ENCODE results near the gene FUCA2. TPM values are rescaled to one million over a fixed set of nuclear protein-coding genes. Genes with fewer than 3 reads are reported as not detected.
"Not testable (repeated sequence)": the region's sequence is repeated elsewhere in the genome, so short reads cannot be mapped to it uniquely, and the experiment has no call there.

FUCA2 gene
- total and polyA plus RNA-seq, 11 donors: 18.0 to 68.6 (median 34.8) TPM

GRCh38 chr6:143450453-143451371 lies 60.8 kb downstream of the FUCA2 start, which contains the start of the genes ADAT2 and PEX3:
Gene ADAT2 (minus strand): TSS chr6:143450695. CDS start chr6:143450658, 37 bp downstream.
Gene PEX3 (plus strand): TSS chr6:143450805. CDS start chr6:143451043, 238 bp downstream.
- Histone ChIP-seq H3K27me3 (no peaks in the 10 kb centered on the region), H3K36me3 (peaks cover 0 to 14% (median 0%) of the 10 kb centered on the region in 9 donors), H3K9me3 (no peaks in the 10 kb centered on the region), H3K4me3 (peak within 1 kb of the TSS; percentile 53 to 84 (median 72)), H3K27ac (peak within 1 kb of the TSS in 11 of 12 donors; percentile 9 to 82 (median 73)), H3K4me1 (peaks cover 3 to 24% (median 18%) of the 10 kb centered on the region in 12 donors)
- intact Hi-C loops (cut with DNase I): no loop called here
- WGBS, 4 donors: 0% methylated on average over 42 to 56 of the region's 56 CpGs
- peak; percentile 97 to 100 (median 100) for ATAC-seq
- peak; percentile 90 to 95 (median 94) for DNase-seq
- TF ChIP-seq POLR2A (IDR thresholded peaks at IDR 0.05) (peak in 1 of 2 donors; percentile 58), CTCF (IDR thresholded peaks at IDR 0.05) (peak in 1 of 12 donors; percentile 9)

DNA sequence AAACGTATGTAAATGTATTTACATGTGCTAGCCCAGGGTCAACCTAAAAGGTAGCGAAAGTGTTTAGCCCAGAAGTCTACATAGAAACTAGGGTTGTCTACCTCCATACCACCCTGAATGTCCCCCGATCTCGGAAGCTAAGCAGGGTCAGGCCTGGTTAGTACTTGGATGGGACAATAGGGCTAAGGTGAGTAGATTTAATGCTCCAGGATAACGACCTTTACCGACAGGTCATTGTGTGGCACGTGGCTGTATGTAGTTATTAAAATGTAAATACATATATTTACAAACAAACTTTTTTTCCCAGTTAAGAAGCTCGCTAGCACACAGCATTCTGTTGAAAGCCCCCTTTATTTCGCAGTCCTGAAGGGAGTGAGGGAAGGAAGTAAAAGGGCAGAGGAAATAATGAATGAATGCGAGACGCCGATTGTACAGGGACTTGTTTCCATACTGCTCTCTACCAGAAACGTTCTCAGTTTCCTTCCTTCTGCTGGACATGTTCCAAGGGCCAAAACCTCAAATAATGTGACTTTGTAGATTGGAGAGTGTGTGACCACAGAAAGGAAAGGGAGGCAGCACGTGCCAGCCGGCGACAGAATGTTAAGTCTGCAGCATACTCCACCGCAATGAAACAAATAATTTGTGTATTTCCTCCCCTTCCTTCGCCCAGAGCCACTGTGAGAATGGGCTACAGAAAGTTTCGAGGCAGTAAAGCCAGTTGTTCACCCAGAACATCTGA lies 61.6 kb downstream of the FUCA2 start:
- no peak for DNase-seq
- intact Hi-C loops (cut with DNase I): no loop called here
- ATAC-seq: peak in 3 of 4 donors; percentile 5 to 9 (median 9)
- H3K27me3 ChIP-seq: no peaks in the 10 kb centered on the region
- peaks cover 0 to 14% (median 0%) of the 10 kb centered on the region in 9 donors for H3K36me3 ChIP-seq
- 5 to 8% (median 7%) methylated on average over 19 of the region's 19 CpGs for WGBS, 4 donors
- TF ChIP-seq POLR2A (IDR thresholded peaks at IDR 0.05): no peak
- TF ChIP-seq CTCF (IDR thresholded peaks at IDR 0.05): no peak
- H3K9me3 ChIP-seq: no peaks in the 10 kb centered on the region
- peak overlapping the region in 11 of 12 donors; percentile 9 to 82 (median 73) for H3K27ac ChIP-seq
- H3K4me1 ChIP-seq: peaks cover 3 to 24% (median 18%) of the 10 kb centered on the region in 12 donors
- peak overlapping the region; percentile 53 to 84 (median 72) for H3K4me3 ChIP-seq

GRCh38 chr6:143449082-143449713 lies 62.3 kb downstream of the FUCA2 start:
- Histone ChIP-seq H3K27me3 (no peaks in the 10 kb centered on the region), H3K4me3 (peak overlapping the region in 9 of 12 donors; percentile 70 to 84 (median 74)), H3K36me3 (peaks cover 0 to 14% (median 0%) of the 10 kb centered on the region in 9 donors), H3K9me3 (no peaks in the 10 kb centered on the region), H3K4me1 (peaks cover 3 to 24% (median 18%) of the 10 kb centered on the region in 12 donors), H3K27ac (peak overlapping the region in 2 of 12 donors; percentile 73 to 81)
- intact Hi-C loops (cut with DNase I): no loop called here
- WGBS, 4 donors: 76 to 79% (median 78%) methylated on average over 6 of the region's 6 CpGs
- DNase-seq (no peak), ATAC-seq (no peak)
- TF ChIP-seq POLR2A (IDR thresholded peaks at IDR 0.05) (no peak), CTCF (IDR thresholded peaks at IDR 0.05) (no peak)

DNA sequence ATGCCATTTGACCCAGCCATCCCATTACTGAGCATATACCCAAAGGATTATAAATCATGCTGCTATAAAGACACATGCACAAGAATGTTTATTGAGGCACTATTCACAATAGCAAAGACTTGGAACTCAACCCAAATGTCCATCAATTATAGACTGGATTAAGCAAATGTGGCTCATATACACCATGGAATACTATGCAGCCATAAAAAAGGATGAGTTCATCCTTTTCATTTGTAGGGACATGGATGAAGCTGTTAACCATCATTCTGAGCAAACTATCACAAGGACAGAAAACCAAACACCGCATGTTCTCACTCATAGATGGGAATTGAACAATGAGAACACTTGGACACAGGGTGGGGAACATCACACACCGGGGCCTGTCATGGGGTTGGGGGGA lies 63.7 kb downstream of the FUCA2 start:
- H3K27me3 ChIP-seq; H3K9me3 ChIP-seq; H3K4me3 ChIP-seq; DNase-seq; intact Hi-C loops (cut with DNase I); ATAC-seq; H3K36me3 ChIP-seq; H3K27ac ChIP-seq: not testable (repeated sequence)
- peaks cover 3 to 27% (median 18%) of the 10 kb centered on the region in 12 donors for H3K4me1 ChIP-seq
- 92 to 100% (median 99%) methylated on average over 2 of the region's 2 CpGs for WGBS, 4 donors
